ENCODE data around the gene FRMPD2.

FRMPD2 gene

GRCh38 chr10:48227213-48227612, 47.3 kb downstream of the FRMPD2 start:
- TF ChIP-seq EZH2phosphoT487 (IDR thresholded peaks at IDR 0.05; ENCODE audit: borderline replicate concordance, low read length) (no peak), CTCF (IDR thresholded peaks at IDR 0.05; ENCODE audit: low read depth, low read length, poor library complexity, severe bottlenecking) (no peak)
- H3K79me2 ChIP-seq (ENCODE audit: control insufficient read depth, low read length) = no peaks in the 10 kb centered on the region
- H3K27me3 ChIP-seq (ENCODE audit: control insufficient read depth, low read length) = peaks cover 14% of the 10 kb centered on the region

GRCh38 chr10:48224979-48225560, 49.4 kb downstream of the FRMPD2 start:
- Histone ChIP-seq H3K4me3 (ENCODE audit: low read length) (no peak overlapping the region), H3K9me3 (ENCODE audit: control insufficient read depth, insufficient read depth, low read length) (no peaks in the 10 kb centered on the region), H3K4me1 (ENCODE audit: control insufficient read depth, low read length) (no peaks in the 10 kb centered on the region), H3K79me2 (ENCODE audit: control insufficient read depth, low read length) (no peaks in the 10 kb centered on the region), H3F3A (ENCODE audit: control insufficient read depth, insufficient read depth) (no peaks in the 10 kb centered on the region), H3K27me3 (ENCODE audit: control insufficient read depth, low read length) (peaks cover 2% of the 10 kb centered on the region; the same call in 1 of the 2 replicates), H3K4me2 (ENCODE audit: low read length) (no peak overlapping the region), H4K20me1 (ENCODE audit: control insufficient read depth, insufficient read depth, low read depth, low read length) (no peaks in the 10 kb centered on the region), H3K36me3 (ENCODE audit: control insufficient read depth, low read length) (no peaks in the 10 kb centered on the region), H3K27ac (ENCODE audit: low read depth, low read length) (no peak overlapping the region), H3K9me2 (replicated peaks; ENCODE audit: control insufficient read depth, low read length) (no peaks in the 10 kb centered on the region)
- TF ChIP-seq CTCF (IDR thresholded peaks at IDR 0.05; ENCODE audit: low read depth, low read length, poor library complexity, severe bottlenecking) (no peak), EZH2phosphoT487 (IDR thresholded peaks at IDR 0.05; ENCODE audit: borderline replicate concordance, low read length) (no peak)

More at GRCh38 chr10:48227213-48227612, 47.3 kb downstream of the FRMPD2 start:
- Histone ChIP-seq H3K9me3 (ENCODE audit: control insufficient read depth, insufficient read depth, low read length) (no peaks in the 10 kb centered on the region), H4K20me1 (ENCODE audit: control insufficient read depth, insufficient read depth, low read depth, low read length) (no peaks in the 10 kb centered on the region), H3K4me3 (ENCODE audit: low read length) (no peak overlapping the region), H3K27ac (ENCODE audit: low read depth, low read length) (no peak overlapping the region), H3F3A (ENCODE audit: control insufficient read depth, insufficient read depth) (no peaks in the 10 kb centered on the region), H3K9me2 (replicated peaks; ENCODE audit: control insufficient read depth, low read length) (no peaks in the 10 kb centered on the region), H3K36me3 (ENCODE audit: control insufficient read depth, low read length) (no peaks in the 10 kb centered on the region), H3K4me2 (ENCODE audit: low read length) (no peak overlapping the region), H3K4me1 (ENCODE audit: control insufficient read depth, low read length) (no peaks in the 10 kb centered on the region)

GRCh38 chr10:48224296-48224695, 50.2 kb downstream of the FRMPD2 start:
- no peaks in the 10 kb centered on the region; the same call in 1 of the 2 replicates for H3K9me2 ChIP-seq (replicated peaks; ENCODE audit: control insufficient read depth, low read length)
- no peak overlapping the region for H3K27ac ChIP-seq (ENCODE audit: low read depth, low read length)
- H3F3A ChIP-seq (ENCODE audit: control insufficient read depth, insufficient read depth) = no peaks in the 10 kb centered on the region
- no peak overlapping the region for H3K4me3 ChIP-seq (ENCODE audit: low read length)
- no peaks in the 10 kb centered on the region for H4K20me1 ChIP-seq (ENCODE audit: control insufficient read depth, insufficient read depth, low read depth, low read length)
- H3K79me2 ChIP-seq (ENCODE audit: control insufficient read depth, low read length) = no peaks in the 10 kb centered on the region
- TF ChIP-seq EZH2phosphoT487 (IDR thresholded peaks at IDR 0.05; ENCODE audit: borderline replicate concordance, low read length) (no peak), CTCF (IDR thresholded peaks at IDR 0.05; ENCODE audit: low read depth, low read length, poor library complexity, severe bottlenecking) (no peak)
- no peak overlapping the region for H3K4me2 ChIP-seq (ENCODE audit: low read length)
- H3K9me3 ChIP-seq (ENCODE audit: control insufficient read depth, insufficient read depth, low read length) = no peaks in the 10 kb centered on the region
- 0 out of 2 replicates have a peak, but pooled peaks cover 2% of the 10 kb centered on the region for H3K27me3 ChIP-seq (ENCODE audit: control insufficient read depth, low read length)
- H3K36me3 ChIP-seq (ENCODE audit: control insufficient read depth, low read length) = no peaks in the 10 kb centered on the region
- H3K4me1 ChIP-seq (ENCODE audit: control insufficient read depth, low read length) = no peaks in the 10 kb centered on the region

All from DOHH2 (cell line).